GM10266 (cell line): ENCODE measurements around the gene DRD4.

Experiments
- DNase-seq: peaks from one replicate; pipeline ENCODE4 v3.0.0; 2012; ENCODE audit errors: extremely low spot score
- TF ChIP-seq, protein P1 (sequence below): IDR thresholded peaks from 2 replicates; pipeline ENCODE4 v1.5.1; 2012; ENCODE audit warnings: mild to moderate bottlenecking, low read depth; ENCODE audit not compliant: control insufficient read depth, insufficient read depth; ENCODE audit errors: missing control alignments

Gene DRD4

DNA sequence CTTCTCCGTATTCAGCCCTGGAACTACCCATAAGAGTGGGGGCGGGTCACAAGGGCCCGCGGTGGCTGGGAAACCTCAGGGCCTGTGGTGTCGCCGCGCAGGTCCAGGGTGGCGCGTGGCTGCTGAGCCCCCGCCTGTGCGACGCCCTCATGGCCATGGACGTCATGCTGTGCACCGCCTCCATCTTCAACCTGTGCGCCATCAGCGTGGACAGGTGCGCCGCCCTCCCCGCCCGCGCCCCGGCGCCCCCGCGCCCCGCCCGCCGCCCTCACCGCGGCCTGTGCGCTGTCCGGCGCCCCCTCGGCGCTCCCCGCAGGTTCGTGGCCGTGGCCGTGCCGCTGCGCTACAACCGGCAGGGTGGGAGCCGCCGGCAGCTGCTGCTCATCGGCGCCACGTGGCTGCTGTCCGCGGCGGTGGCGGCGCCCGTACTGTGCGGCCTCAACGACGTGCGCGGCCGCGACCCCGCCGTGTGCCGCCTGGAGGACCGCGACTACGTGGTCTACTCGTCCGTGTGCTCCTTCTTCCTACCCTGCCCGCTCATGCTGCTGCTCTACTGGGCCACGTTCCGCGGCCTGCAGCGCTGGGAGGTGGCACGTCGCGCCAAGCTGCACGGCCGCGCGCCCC is 2.4 kb downstream of the DRD4 start:
- TF ChIP-seq, protein P1, sequence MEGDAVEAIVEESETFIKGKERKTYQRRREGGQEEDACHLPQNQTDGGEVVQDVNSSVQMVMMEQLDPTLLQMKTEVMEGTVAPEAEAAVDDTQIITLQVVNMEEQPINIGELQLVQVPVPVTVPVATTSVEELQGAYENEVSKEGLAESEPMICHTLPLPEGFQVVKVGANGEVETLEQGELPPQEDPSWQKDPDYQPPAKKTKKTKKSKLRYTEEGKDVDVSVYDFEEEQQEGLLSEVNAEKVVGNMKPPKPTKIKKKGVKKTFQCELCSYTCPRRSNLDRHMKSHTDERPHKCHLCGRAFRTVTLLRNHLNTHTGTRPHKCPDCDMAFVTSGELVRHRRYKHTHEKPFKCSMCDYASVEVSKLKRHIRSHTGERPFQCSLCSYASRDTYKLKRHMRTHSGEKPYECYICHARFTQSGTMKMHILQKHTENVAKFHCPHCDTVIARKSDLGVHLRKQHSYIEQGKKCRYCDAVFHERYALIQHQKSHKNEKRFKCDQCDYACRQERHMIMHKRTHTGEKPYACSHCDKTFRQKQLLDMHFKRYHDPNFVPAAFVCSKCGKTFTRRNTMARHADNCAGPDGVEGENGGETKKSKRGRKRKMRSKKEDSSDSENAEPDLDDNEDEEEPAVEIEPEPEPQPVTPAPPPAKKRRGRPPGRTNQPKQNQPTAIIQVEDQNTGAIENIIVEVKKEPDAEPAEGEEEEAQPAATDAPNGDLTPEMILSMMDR: no peak
- no peak for DNase-seq

GRCh38 chr11:640021-640706 is 3.1 kb downstream of the DRD4 start:
- DNase-seq: no peak
- TF ChIP-seq, protein P1: no peak

GRCh38 chr11:641806-642370 is 4.8 kb downstream of the DRD4 start:
- no peak for DNase-seq
- TF ChIP-seq, protein P1: no peak

- DNase-seq: no peak
- TF ChIP-seq, protein P1: no peak
These were observed 6.3 kb downstream of the DRD4 start for GRCh38 chr11:643366-643765.

- no peak for DNase-seq
- TF ChIP-seq, protein P1: no peak
These were observed 7.0 kb downstream of the DRD4 start for GRCh38 chr11:643849-644738.

DNA sequence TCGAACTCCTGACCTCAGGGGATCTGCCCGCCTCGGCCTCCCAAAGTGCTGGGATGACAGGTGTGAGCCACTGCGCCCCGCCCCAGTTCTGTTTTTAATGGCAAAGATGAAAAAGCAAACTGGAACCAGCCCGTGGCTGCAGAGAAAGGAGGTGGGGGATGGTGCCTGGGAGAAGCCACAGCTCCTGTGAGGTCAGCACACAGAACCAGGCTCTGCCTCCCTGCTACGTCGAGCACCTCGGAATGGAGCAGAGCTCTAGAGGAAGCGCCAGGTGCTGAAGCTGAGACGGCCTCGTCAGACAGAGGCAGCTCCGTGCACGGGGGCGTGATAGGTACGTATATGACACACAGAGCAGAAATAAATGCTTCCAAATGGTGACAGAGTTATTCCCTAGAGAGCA is 8.5 kb downstream of the DRD4 start:
- no peak for DNase-seq
- TF ChIP-seq, protein P1: no peak
